ENCODE results near the gene SMARCA2.

The SMARCA2 gene

DNA sequence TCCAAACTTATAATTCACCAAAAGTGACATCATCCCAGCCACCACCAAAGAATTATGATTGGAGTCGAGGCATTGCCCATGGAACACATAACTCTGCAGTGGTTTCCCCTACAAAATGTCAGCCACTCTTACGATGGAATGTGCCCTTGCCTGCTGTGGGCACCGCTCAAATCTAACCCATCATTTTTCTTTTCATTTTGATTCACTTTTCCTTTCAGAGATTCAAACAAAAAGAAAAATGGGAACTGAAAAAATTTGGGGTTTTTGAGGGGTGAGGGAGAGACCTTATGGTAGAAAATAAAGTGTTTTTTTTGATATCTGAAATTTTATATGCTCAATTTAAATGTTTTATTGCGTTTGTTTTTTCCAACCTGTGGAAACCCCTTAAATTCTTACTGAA is 28.1 kb downstream of the SMARCA2 start:
- DNase-seq = no peak

DNA sequence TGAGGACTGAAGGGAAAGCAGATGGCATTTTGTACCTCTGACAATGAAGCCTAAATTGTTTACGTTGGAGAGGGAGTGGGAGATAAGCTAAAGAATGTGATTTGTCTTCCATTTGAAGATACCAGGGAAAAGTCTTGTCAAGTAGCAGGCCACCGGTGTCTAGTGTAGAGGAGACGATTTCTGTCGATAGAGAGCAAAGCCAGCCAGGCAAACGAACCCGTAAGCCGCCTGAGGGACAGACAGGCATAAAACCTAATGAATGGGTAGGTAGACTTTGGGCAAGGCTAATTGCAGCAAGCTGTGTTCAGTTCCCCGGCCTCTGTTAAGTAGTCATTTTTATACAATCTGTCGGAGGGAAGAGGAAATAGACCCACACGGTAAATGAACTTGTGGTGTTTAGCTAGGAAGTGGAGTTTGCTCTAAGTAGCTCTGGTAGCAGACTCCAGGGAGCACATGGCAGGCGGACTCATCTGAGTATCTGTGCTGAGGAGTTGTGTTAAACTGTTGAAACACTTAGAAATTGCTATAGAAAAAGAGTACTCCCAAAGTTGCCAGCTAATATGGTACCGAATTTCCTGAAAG is 28.8 kb downstream of the SMARCA2 start:
- DNase-seq = no peak

DNA sequence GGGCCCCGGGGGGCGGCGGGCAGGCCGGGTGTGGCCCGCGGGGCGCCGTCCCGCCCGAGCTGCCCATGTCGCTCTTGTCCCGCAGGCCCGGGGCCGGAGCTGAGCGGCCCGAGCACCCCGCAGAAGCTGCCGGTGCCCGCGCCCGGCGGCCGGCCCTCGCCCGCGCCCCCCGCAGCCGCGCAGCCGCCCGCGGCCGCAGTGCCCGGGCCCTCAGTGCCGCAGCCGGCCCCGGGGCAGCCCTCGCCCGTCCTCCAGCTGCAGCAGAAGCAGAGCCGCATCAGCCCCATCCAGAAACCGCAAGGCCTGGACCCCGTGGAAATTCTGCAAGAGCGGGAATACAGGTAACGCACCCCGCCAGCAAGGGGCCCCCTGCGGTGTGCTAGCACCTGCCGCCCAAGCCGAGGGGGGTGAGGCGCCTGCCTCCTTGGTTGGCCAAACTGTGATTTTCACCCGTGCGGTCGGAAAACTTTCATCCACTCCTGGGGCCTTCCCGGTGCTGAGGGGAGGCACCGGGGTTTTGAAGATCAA is 32.1 kb downstream of the SMARCA2 start:
- DNase-seq = no peak

DNA sequence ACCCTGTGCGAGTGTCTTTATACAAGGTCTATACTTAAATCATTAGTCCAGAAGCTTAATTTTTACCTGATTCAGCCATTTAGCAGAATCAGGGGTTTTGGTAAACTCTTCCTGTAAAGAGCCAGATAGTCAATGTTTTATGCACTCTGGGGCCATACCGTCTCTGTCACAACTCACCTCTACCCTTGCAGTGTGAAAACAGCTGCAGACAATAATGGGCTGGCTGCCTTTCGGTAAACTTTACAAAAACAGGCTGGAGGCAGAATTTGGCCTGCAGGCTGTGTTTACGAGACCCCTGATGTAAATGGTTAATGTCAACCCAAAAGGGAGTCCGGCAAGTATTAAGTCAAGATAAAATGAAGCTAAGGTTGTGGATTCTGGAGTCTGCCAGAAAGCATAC is 32.8 kb downstream of the SMARCA2 start:
- DNase-seq = no peak

DNA sequence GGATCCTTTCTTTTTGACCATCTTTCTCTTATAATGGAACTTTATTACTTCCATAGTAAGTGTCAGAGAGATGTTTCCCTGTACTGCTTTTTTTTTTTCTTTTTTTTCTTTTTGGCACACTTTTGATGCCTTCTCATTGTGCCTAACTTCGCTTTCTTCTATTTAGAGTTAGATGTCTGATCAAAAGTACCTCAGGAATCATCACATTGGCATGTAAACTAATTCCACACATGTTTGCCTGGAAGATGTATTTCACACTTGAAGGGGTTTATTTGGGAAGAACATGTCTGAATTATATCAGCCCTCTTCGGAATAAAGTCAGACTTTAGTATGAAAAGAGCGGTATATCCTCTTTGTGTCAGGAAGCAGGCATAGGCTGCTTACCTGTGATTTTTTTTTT is 35.1 kb downstream of the SMARCA2 start:
- DNase-seq = no peak

DNA sequence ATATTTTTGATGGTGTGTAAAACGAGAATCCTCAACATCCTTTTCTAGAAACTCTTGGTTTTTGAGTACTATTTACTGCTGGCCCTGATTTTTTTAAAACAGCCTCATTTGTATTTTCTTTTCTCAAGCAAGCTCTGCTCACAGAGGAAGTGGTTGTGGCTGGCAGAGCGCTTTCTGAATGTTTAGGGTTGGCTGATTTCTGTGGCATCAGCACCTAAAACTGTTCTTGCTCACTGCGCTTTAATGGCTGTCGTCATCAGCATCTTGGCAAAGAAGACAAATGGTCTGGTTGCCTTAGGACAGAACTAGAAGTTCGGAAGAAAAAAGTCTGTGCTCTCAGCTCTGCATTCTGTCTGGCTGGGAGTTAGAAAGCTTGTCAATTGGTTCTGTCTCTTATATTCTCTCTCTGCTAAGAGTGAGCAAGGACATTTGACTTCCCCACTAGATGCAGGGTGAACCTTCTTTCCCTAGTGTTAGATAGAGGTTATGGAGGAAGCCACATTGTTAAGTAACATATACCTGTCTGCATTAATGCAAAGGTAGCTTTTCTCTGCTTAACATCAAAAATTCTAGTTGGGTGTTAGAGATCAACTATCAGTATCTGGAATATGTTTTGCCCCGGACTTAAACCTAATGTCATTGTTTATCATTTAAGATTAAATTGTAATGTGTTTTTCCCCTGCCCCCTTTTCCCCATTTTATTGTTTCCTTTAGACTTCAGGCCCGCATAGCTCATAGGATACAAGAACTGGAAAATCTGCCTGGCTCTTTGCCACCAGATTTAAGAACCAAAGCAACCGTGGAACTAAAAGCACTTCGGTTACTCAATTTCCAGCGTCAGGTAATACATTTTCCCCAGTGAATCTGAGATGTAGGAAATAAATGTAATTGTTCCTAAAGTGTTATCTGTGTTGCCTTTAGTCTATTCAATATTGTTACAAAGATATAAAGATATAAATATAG is 39.0 kb downstream of the SMARCA2 start:
- no peak for DNase-seq

DNA sequence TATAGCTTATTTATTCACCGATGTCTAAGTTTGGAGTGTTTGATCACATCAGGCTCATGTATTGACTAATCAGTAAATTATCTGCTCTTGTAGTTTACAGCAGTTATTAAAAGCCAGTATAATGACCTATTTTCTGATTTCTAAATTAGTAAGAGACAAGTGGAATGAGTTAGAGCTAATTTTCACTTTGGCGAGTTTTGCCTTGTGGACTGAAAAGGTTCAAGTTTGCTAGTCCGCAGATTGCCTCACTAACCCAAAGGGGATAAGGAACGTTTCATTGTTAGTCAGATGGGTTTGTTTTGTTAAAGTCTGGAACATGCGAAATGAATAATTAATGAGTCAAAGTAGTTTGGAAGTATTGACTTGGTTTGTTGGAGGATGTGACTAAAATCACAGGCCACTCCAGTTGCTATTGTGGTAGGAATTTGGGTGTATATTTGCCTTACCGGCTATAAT is 40.1 kb downstream of the SMARCA2 start:
- DNase-seq = no peak

DNA sequence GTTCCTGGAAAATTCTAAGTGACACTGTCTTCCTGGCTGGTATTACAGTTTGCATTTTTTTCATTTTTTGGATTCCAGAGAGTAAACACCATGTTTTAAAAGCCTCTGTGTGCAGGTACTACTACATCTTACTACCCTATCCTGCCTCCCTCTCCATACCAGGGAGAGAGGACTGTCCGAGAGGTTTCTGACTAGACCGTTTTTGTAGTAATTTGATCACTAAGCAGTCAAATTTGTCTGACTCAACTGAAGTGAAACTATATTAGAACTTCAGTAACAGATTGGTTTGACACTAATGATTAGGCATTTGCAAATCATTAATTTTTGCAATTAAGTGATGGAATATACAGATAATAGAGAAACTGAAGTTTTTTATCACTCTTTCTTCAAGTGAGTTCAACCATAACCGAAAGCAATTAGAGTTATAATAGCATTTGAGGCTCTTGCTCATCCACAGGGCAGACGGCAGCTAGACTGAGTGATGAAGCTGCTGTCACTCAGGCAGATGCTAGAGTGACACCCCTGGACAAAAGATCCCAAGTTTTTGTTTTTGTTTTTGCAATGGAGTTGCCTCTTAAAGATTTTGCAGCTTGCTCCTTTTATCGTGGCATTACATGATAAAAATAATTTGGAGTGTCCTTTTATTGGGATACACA is 44.3 kb downstream of the SMARCA2 start:
- no peak for DNase-seq

DNA sequence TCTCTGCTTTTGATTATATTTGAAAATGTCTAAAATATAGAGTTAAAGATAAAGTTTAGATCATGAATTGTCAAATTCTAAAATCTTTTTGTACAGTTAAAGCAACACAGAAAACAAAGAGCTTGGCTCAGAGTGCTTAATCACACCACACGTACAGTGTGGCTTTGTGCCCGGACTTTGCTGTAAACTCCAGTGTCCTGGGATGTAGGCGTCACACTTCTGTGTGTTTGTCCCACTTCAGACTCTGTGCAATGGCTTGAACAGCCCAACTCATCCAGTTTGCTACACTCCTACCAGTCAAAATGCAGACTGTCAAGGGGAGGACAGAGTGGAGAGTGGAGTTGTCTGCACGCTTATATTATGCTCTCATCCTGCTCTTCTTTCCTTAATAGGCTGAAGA is 45.3 kb downstream of the SMARCA2 start:
- no peak for DNase-seq

DNA sequence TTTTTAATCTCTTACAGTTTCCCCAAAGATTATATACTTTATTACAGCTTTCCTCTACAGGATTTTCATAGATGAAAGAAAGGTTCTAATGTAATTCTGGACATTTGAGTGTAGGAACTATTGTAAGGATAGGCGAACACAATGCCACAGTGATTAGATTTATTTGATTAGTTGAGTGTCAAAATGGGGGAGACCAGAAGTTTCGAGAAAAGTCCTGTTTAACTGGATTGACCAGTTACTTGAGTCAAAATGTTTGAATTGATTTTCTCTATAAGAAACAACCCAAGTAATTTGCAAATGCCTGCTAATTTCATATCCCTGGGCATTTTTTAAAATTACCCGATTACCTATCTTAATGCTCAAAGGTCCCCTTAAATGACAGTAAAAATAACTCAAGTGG is 50.6 kb downstream of the SMARCA2 start:
- no peak for DNase-seq

DNA sequence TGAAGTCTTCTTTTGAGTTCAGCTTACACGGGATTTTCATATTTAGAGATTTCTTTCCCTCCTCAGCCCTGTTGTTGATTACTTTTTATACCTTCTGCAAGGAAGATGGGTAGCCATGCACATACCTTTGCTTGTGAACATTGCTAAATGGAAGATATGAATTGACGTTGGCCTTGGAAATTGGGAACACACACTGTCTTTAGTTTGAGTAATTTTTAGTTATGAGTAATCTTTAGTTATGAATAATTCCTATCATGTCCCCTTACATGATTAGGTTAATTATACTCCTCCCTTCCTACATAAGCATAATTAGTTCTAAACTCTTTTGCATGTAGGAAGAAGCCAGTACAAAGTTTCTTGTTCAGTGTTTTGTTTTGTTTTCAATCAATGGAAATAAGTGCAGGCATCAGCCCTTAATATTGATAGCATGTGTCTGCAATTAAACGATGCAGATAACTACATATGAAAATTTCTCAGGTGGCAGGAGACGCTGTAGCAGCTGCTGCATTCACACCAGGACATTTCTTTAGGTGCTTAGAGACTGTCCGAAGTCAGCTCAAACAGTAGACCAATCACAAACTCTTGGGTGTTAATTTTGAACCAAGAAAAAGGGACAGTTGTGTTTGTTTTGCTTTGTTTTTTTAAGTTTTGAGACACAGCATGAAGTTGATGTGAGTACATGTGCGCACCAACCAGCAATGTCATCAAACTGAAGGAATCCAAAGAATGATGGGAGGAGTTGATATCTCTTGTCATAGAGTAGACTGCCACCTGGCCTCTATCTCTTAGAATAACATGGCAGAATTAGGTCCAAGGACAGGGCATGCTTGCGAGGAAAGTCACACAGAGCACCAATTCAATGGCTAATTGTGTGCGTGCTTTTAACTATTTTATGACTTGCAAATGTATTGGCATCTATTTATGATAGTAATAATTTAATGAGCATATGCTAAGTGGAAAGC is 51.4 kb downstream of the SMARCA2 start:
- no peak for DNase-seq

DNA sequence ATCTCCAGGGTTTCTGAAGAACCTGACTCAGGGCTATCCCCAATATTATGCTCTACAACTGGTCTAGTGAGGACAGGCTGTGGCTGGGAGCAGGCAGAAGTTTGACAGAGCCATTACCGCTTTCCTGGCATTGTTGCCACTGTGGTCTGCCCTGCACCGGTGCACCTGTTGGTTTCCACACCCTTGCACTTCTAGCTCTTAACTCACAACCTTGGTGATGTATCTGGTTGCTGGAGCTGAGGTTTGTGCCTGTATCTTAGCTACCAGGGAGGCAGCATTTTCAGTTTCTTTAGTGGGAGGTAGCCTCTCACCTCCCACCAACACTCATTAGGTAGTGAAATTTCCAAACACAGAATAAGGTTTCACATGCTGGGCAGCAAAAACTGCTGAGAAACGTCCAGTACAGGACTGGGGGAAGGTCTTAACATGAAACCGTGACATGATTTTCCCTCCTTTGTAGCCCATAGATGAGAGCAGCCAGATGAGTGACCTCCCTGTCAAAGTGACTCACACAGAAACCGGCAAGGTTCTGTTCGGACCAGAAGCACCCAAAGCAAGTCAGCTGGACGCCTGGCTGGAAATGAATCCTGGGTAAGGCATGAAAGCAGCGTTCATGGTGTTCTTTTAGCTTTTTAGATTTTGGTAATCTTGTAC is 57.7 kb downstream of the SMARCA2 start:
- no peak for DNase-seq

DNA sequence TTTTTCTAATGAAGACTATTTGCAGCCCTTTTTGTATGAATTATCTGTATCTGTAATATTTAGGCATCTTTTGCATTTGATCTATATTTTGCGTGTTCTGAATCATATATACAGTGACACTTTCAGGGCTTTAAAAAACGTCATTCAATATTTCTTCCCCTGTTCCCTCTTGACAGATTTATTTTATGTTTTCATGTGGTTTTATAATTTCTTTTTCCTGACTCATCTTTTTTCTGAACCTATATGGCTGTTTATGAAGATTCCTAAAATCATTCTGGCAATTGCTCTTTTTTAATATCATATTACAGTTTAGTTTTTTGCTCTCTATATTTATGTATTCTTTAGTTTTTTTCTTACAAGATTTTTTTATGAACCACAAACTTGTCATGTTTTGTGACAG is 67.6 kb downstream of the SMARCA2 start:
- no peak for DNase-seq

DNA sequence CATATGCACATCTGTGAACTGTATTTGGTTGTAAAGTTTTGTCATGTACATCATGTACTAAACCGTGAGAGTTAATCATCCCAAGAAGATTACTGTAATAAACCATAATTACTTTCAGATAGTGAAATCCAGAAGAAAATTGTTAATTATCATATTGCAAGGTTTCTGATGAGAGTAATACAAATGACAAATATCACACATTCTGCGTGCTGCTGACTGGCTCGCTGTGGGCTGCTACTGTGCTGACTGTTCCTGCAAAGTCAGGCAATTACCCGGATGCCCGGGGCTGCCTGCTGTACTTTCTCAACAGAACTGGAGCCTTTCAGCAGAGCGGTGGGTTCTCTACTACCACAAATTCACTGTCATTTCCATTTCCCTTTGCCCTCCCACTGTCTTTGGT is 68.3 kb downstream of the SMARCA2 start:
- no peak for DNase-seq

DNA sequence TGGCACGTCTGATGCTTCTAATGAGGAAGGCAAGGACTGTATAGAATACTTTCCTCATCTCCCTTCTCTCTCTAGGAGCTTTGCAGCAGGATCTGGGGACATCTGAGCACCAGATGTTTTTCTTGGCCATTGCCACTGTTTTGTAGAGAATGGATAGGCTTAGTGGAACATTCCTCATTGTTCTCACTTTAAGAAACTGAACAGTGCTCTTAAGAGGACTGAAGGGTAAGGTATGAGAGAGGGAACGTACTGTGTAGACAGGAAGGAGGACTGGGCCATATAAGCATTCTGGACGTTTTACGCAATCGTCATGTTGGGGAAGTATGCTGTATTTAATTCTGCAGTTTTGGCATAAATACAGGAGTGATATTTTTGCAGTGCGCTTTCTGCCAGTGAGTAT is 70.6 kb downstream of the SMARCA2 start:
- no peak for DNase-seq

DNA sequence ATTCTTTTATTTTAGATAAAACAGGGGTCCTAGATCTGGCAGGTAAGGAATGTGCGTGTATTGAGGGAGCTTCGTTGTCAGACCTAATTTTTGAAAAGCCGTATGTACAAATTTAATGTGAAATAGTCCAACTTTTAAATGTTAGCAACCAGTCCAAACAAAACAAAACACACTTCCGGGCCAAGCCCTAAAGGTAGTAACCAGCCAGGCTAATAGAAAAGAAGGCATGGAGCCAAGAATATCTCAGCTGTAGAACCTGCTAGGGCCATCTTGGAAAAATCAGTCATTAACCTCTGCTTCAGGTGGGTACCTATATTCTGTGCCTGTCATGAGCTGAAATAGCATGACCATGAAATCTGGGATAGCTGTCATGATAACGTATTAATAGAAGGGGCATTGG is 71.0 kb downstream of the SMARCA2 start:
- DNase-seq = no peak

DNA sequence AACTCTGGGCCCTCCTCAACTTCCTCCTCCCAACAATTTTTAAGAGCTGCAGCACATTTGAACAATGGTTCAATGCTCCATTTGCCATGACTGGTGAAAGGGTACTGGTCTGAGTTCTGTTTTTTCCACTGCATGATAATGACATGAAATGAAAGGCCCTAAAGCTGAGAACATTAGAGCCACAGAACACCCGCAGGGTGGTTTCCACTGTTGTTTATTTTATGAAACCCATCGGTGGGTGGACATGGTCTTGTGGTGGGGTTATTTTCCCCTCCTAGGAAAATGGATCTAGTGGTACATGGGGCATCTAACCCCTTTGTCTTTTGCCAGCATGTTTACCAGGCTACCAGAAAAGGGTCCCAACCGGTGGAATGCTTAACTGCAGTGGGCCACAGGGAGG is 71.8 kb downstream of the SMARCA2 start:
- no peak for DNase-seq

DNA sequence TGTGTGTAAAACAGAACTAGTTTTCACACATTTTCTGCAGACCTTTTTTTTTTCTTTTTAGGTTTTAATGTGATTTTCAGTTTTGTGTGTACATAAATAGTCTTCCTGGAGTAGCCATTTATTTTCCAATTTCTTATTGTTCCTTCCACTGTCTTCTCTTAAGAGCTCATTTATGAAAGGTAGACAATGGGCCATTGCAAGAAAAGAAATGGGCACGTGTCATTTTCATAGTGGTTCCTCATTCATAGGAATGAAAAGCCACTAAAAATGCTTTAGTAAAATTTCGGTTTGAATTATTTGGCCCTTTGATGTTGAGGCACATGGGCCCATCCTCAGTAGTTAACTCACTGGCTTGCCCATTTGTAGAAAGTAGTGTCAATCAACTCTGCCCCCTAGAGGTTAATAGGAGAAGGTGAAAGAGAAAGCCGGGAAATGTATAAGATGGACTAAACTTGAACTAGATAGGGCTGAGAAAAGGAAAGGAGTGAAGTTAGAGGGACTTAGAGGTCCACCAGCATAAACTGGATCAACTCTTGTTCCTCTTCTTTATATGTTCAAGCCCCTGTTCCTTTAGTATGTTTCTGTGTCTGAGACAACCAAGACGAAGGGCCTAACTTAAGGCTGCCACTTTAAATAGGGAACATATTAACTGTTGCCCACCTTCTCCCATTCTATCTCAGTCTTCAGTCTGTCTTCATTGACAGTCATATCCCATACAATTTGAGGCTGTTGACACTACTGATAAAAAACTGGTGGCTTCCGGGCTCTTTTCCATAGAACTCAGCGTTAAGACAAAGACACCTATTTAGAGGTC is 72.6 kb downstream of the SMARCA2 start:
- DNase-seq = no peak

DNA sequence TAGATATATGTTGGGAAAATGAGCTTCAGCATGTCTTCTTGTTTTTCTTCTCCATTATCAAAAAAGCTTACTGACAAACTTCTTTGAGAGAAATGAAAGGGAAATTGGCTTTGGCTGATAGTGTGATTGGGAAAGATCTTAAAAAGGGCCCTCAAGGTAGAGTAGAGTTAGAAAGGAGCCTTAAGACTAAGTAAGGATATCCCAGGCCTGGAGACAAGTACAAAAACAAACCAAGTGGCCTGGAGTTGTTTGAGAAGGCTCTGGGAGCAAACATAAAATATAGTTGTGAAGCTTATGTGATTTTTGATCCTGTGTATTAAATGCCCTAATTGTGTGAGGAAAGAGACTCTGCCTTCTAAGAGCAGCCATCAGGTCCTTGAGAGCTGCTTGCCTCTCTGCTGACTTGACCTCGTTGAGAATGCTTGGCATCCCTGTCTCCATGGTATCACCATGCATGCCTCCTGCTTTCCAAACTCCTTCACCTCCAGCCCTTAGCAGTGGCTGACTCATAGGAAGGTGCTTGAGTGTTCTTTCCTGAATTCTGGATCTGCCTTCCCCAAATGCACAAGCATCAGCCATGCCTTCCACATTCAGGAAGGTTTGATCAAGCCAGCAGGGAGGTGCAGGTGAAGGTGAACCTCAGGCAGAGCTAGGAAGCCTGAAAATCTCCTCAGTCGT is 78.9 kb downstream of the SMARCA2 start:
- no peak for DNase-seq

DNA sequence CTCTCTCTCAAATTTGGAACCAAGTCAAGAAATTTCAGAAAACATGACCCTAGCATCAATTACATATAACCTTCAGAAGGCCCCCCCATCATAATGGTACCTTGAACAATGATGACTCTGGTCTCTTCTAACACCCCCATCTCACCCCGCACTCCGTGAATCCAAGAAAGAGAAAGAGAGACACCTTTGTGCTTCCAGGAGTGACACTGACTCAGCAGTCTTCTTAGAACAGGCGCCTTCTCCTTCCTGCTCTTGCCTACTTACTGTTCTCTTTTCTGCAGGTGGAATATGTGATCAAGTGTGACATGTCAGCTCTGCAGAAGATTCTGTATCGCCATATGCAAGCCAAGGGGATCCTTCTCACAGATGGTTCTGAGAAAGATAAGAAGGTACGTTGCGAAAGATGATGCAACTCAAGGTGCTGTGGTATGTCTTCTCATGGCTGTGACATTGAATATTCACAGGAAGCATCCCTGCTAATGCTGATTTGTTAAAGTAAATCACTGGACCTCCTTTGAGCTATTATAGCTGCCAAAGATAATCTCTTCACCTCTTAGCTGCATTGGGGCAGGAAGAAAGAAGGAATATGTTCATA is 81.3 kb downstream of the SMARCA2 start:
- no peak for DNase-seq

Data from NCI-H1048 (cell line).